ENCODE measurements around the gene GCC2. TPM values are rescaled to one million over a fixed set of nuclear protein-coding genes. Genes with fewer than 3 reads are reported as not detected.

Gene GCC2
- total RNA-seq, 1 donor from 2014 or later, result 48.1 TPM

DNA sequence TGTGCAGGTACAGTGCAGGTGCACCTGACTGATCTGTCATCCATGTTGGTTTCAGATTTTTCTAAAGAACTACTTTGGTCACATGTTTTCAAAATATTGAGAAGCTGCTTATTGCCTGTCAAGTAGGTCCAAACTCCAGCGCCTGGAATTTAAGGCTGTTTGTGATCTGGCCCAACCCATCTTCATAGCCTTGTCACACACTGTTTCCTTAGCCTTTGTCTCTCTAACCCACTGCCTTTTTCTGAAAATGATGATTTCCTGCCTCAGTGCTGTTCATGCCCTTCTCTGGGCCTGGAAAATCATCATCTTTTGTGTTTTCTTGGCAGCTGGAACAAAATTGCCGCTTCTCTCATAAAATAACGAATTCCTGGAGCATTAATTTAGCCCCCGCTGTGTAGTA, 92.4 kb downstream of the GCC2 start:
- H3K4me1 Mint-ChIP-seq (ENCODE audit: unreplicated experiment), result peaks cover 49% of the 10 kb centered on the region
- H3K27me3 Mint-ChIP-seq, result no peaks in the 10 kb centered on the region
- no peak overlapping the region for H3K27ac Mint-ChIP-seq
- H3K36me3 Mint-ChIP-seq, result peaks cover 24% of the 10 kb centered on the region
- H3K4me3 Mint-ChIP-seq, result no peak overlapping the region
- TF ChIP-seq, protein P1, sequence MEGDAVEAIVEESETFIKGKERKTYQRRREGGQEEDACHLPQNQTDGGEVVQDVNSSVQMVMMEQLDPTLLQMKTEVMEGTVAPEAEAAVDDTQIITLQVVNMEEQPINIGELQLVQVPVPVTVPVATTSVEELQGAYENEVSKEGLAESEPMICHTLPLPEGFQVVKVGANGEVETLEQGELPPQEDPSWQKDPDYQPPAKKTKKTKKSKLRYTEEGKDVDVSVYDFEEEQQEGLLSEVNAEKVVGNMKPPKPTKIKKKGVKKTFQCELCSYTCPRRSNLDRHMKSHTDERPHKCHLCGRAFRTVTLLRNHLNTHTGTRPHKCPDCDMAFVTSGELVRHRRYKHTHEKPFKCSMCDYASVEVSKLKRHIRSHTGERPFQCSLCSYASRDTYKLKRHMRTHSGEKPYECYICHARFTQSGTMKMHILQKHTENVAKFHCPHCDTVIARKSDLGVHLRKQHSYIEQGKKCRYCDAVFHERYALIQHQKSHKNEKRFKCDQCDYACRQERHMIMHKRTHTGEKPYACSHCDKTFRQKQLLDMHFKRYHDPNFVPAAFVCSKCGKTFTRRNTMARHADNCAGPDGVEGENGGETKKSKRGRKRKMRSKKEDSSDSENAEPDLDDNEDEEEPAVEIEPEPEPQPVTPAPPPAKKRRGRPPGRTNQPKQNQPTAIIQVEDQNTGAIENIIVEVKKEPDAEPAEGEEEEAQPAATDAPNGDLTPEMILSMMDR (conservative IDR thresholded peaks at IDR 0.05), result no peak
- H3K9me3 Mint-ChIP-seq, result no peaks in the 10 kb centered on the region
- no peak for DNase-seq (ENCODE audit: extremely low spot score, unreplicated experiment)

DNA sequence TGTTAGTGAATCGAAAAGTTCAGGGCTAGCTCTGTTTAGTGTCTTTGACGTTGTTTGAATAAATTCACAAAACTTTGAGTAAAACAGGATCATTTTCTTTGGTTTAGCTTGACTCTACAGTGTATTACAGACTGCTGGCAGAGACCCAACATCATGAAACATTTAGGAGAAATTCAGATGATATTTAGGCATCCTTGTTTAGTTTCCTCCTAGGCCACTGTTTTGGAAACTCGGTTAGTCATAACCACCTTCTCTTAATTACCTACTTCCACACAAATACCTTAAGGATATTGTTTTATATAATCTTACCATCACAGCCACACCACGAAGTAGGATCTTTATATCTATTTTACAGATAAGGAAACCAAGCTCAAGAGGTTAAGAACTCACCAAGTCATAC, 93.1 kb downstream of the GCC2 start:
- Mint-ChIP-seq H3K4me1 (ENCODE audit: unreplicated experiment) (peaks cover 48% of the 10 kb centered on the region), H3K27me3 (no peaks in the 10 kb centered on the region), H3K36me3 (peaks cover 24% of the 10 kb centered on the region), H3K4me3 (no peak overlapping the region), H3K9me3 (no peaks in the 10 kb centered on the region), H3K27ac (no peak overlapping the region)
- TF ChIP-seq, protein P1 (conservative IDR thresholded peaks at IDR 0.05), result no peak
- DNase-seq (ENCODE audit: extremely low spot score, unreplicated experiment), result no peak

DNA sequence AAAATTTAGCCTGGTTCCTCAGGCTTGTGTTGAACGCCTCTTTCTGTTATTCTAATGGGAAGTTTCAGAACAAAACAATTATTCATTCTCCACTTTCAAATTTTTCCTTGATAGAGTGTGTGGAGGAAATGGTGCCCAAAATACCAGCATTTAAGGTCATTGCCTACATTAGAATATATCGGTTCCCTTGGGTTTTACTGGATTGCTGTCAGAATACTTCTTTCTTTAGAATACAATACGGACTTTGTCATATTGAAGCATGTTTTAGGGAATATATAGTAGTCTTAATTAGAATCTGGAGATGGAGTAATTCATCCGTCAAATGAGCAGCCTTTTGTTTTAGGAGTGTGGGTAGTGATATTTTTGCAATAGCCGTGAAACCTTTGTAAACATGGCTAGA, 98.6 kb downstream of the GCC2 start:
- Mint-ChIP-seq H3K9me3 (no peaks in the 10 kb centered on the region), H3K27ac (no peak overlapping the region), H3K4me3 (no peak overlapping the region), H3K4me1 (ENCODE audit: unreplicated experiment) (peaks cover 19% of the 10 kb centered on the region), H3K36me3 (peaks cover 12% of the 10 kb centered on the region), H3K27me3 (no peaks in the 10 kb centered on the region)
- no peak for DNase-seq (ENCODE audit: extremely low spot score, unreplicated experiment)
- TF ChIP-seq, protein P1 (conservative IDR thresholded peaks at IDR 0.05), result no peak

DNA sequence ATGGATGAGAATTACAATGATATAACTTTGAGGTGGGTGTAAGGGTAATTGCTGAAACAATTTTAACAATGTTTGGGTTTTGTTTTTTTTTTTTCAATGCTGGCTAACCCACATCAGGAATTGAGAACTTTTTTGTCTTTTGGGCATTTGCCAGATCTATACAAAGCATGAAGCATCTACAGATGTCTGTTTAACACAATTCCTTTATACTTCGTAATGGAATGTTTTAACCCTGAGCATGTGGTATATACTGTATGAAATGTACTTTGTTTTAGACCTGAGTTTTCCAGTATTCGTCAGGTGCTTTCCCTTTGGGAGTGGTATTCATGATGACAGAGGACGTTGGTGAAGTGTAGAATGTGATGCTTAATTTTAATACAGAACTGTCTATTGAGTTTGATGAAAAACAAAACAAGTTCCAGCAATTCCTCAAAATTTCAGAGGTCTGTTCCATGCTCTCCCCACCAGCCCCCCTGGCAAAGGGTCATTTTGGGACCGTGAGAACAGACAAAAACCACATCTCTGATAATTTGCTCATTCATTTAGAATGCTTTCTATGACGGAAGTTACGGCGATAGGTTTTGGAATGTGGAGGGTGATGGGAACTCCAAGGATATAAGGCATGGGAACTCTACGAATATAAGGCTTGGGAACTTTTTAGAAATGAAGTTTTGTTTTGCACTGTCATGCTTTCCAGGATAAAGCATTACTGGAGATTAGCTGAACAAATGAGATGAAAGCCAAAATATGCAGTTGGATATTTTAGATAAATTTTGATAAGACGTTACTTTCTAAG, 99.4 kb downstream of the GCC2 start:
- Mint-ChIP-seq H3K4me1 (ENCODE audit: unreplicated experiment) (peaks cover 24% of the 10 kb centered on the region), H3K27ac (no peak overlapping the region), H3K9me3 (no peaks in the 10 kb centered on the region), H3K36me3 (peaks cover 9% of the 10 kb centered on the region), H3K27me3 (no peaks in the 10 kb centered on the region), H3K4me3 (no peak overlapping the region)
- TF ChIP-seq, protein P1 (conservative IDR thresholded peaks at IDR 0.05), result no peak
- no peak for DNase-seq (ENCODE audit: extremely low spot score, unreplicated experiment)

DNA sequence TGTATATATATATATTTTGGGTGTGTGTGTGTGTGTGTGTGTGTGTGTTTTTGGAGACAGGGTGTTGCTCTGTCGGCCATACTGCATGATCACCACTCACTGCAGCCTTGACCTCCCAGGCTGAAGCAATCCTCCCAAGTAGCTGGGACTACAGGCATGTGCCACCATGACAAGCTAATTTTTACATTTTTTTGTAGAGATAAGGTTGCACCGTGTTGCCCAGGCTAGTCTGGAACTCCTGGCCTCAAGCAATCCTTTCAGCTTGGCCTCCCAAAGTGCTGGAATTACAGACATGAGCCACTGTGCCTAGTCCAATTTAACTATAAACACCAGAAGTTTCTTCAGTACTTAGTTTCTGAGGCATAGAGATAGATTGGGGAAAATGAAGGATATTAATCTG, 103.6 kb downstream of the GCC2 start:
- Mint-ChIP-seq H3K4me1 (ENCODE audit: unreplicated experiment) (peaks cover 35% of the 10 kb centered on the region), H3K4me3 (no peak overlapping the region), H3K27ac (no peak overlapping the region), H3K27me3 (no peaks in the 10 kb centered on the region), H3K9me3 (peaks cover 4% of the 10 kb centered on the region), H3K36me3 (peaks cover 4% of the 10 kb centered on the region)
- TF ChIP-seq, protein P1 (conservative IDR thresholded peaks at IDR 0.05), result no peak
- DNase-seq (ENCODE audit: extremely low spot score, unreplicated experiment), result no peak
